DMS 273 treated with DMSO at 0.1 percent for 48 hours (cell line): ENCODE results near the gene SAMHD1.

Experiments
- DNase-seq: peaks from one replicate; lab custom pipeline; 2025; lab: John Stamatoyannopoulos, UW

Gene SAMHD1

GRCh38 chr20:36872852-36873251 lies 78.7 kb downstream of the SAMHD1 start:
- no peak for DNase-seq

- no peak for DNase-seq
These were observed 79.6 kb downstream of the SAMHD1 start for GRCh38 chr20:36871640-36872570.

GRCh38 chr20:36866681-36867495 lies 84.6 kb downstream of the SAMHD1 start:
- no peak for DNase-seq

- no peak for DNase-seq
These were observed 85.3 kb downstream of the SAMHD1 start for GRCh38 chr20:36866164-36866563.

GRCh38 chr20:36865861-36866149 lies 85.7 kb downstream of the SAMHD1 start:
- no peak for DNase-seq

- no peak for DNase-seq
These were observed 86.2 kb downstream of the SAMHD1 start for GRCh38 chr20:36865076-36865860.

- no peak for DNase-seq
These were observed 88.4 kb downstream of the SAMHD1 start for GRCh38 chr20:36862857-36863668.

- DNase-seq, result peak; percentile 86
These were observed 89.4 kb downstream of the SAMHD1 start for GRCh38 chr20:36861875-36862801.

- DNase-seq, result no peak
These were observed 90.0 kb downstream of the SAMHD1 start for GRCh38 chr20:36861625-36861874.

GRCh38 chr20:36860811-36861624 lies 90.5 kb downstream of the SAMHD1 start:
- DNase-seq, result no peak

- DNase-seq, result no peak
These were observed 91.2 kb downstream of the SAMHD1 start for GRCh38 chr20:36860339-36860738.

- no peak for DNase-seq
These were observed 91.7 kb downstream of the SAMHD1 start for GRCh38 chr20:36859700-36860330.

- no peak for DNase-seq
These were observed 92.3 kb downstream of the SAMHD1 start for GRCh38 chr20:36859282-36859555.

- no peak for DNase-seq
These were observed 94.5 kb downstream of the SAMHD1 start for GRCh38 chr20:36856691-36857635.

GRCh38 chr20:36856195-36856594 lies 95.3 kb downstream of the SAMHD1 start:
- DNase-seq, result no peak

GRCh38 chr20:36855241-36855657 lies 96.3 kb downstream of the SAMHD1 start:
- no peak for DNase-seq

GRCh38 chr20:36854348-36855240 lies 96.9 kb downstream of the SAMHD1 start:
- DNase-seq, result no peak
